Stimulated activated CD8-positive, alpha-beta memory T cell treated with anti-CD3 and anti-CD28 coated beads, Interleukin-4, amount 100 ng/mL, for 24 hours (primary cell): ENCODE measurements around the gene ATP6V0A4.
A peak's percentile ranks its signal among the peaks of the same experiment; 100 is the strongest.
"Not testable (repeated sequence)": the region's sequence is repeated elsewhere in the genome, so short reads cannot be mapped to it uniquely, and the experiment has no call there.

ENCODE experiments used
- DNase-seq: peaks from one replicate; pipeline ENCODE4 v3.0.0-alpha.2; 2020; ENCODE audit warnings: low read depth

ATP6V0A4 gene

GRCh38 chr7:138750473-138750872 is 47.5 kb downstream of the ATP6V0A4 start:
- no peak for DNase-seq

- DNase-seq = no peak
Measured at GRCh38 chr7:138749960-138750359, 48.0 kb downstream of the ATP6V0A4 start.

- DNase-seq = no peak
Measured at GRCh38 chr7:138748666-138749065, 49.3 kb downstream of the ATP6V0A4 start.

- DNase-seq = no peak
Measured at GRCh38 chr7:138746073-138746472, 51.9 kb downstream of the ATP6V0A4 start.

- DNase-seq = no peak
Measured at GRCh38 chr7:138745189-138745588, 52.8 kb downstream of the ATP6V0A4 start.

- DNase-seq = no peak
Measured at GRCh38 chr7:138741453-138741735, 56.6 kb downstream of the ATP6V0A4 start.

- no peak for DNase-seq
Measured at GRCh38 chr7:138739859-138740258, 58.1 kb downstream of the ATP6V0A4 start.

GRCh38 chr7:138738551-138739335 is 59.3 kb downstream of the ATP6V0A4 start:
- DNase-seq = peak; percentile 68

- no peak for DNase-seq
Measured at GRCh38 chr7:138738114-138738513, 59.9 kb downstream of the ATP6V0A4 start.

- DNase-seq = no peak
Measured at GRCh38 chr7:138735399-138735798, 62.6 kb downstream of the ATP6V0A4 start.

GRCh38 chr7:138731733-138732132 is 66.3 kb downstream of the ATP6V0A4 start:
- not testable (repeated sequence) for DNase-seq

- no peak for DNase-seq
Measured at GRCh38 chr7:138729444-138729843, 68.6 kb downstream of the ATP6V0A4 start.

- no peak for DNase-seq
Measured at GRCh38 chr7:138727336-138728099, 70.5 kb downstream of the ATP6V0A4 start.

- no peak for DNase-seq
Measured at GRCh38 chr7:138726288-138726687, 71.7 kb downstream of the ATP6V0A4 start.

- DNase-seq = no peak
Measured at GRCh38 chr7:138720286-138720685, 77.7 kb downstream of the ATP6V0A4 start.

- DNase-seq = no peak
Measured at GRCh38 chr7:138716889-138717288, 81.1 kb downstream of the ATP6V0A4 start.

GRCh38 chr7:138713191-138713590 is 84.8 kb downstream of the ATP6V0A4 start:
- DNase-seq = no peak

GRCh38 chr7:138712652-138713051 is 85.3 kb downstream of the ATP6V0A4 start:
- DNase-seq = no peak

GRCh38 chr7:138710536-138711385 is 87.2 kb downstream of the ATP6V0A4 start:
- DNase-seq = no peak

- no peak for DNase-seq
Measured at GRCh38 chr7:138705167-138705566, 92.8 kb downstream of the ATP6V0A4 start.

- no peak for DNase-seq
Measured at GRCh38 chr7:138701537-138701923, 96.5 kb downstream of the ATP6V0A4 start.

GRCh38 chr7:138700857-138701536 is 97.0 kb downstream of the ATP6V0A4 start, which contains the start of gene SVOPL:
Gene SVOPL (minus strand): TSS chr7:138701362. CDS start chr7:138679045, 22,317 bp downstream.
- DNase-seq = no peak
